ENCODE data around the gene ENPP3.

DNA sequence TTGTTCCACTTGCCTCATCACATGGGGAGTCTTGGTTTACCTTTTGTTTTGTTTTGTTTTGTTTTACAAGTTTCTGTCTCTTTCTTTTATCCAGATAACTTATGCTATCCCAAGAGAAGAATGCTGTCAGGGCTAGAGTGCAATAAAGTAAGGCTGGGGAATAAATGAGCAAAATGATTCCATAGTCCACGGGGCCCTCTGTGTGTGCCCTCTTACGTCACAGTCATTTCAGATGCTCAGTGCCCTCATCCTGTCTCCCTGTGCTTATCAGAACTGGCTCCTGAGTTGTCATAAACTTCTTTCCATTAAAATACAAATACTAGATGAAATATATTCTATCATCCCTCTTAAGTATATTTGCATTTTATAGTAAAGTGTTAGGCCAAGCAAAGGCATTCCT, 139.9 kb downstream of the ENPP3 start:
- TF ChIP-seq, protein P1, sequence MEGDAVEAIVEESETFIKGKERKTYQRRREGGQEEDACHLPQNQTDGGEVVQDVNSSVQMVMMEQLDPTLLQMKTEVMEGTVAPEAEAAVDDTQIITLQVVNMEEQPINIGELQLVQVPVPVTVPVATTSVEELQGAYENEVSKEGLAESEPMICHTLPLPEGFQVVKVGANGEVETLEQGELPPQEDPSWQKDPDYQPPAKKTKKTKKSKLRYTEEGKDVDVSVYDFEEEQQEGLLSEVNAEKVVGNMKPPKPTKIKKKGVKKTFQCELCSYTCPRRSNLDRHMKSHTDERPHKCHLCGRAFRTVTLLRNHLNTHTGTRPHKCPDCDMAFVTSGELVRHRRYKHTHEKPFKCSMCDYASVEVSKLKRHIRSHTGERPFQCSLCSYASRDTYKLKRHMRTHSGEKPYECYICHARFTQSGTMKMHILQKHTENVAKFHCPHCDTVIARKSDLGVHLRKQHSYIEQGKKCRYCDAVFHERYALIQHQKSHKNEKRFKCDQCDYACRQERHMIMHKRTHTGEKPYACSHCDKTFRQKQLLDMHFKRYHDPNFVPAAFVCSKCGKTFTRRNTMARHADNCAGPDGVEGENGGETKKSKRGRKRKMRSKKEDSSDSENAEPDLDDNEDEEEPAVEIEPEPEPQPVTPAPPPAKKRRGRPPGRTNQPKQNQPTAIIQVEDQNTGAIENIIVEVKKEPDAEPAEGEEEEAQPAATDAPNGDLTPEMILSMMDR (IDR thresholded peaks at IDR 0.05): no peak
- no peak for TF ChIP-seq EP300 (IDR thresholded peaks at IDR 0.05)
- no peak for TF ChIP-seq POLR2AphosphoS5 (IDR thresholded peaks at IDR 0.05)
- TF ChIP-seq POLR2A (IDR thresholded peaks at IDR 0.05): no peak

All from sigmoid colon (tissue), 4 donors.